Caco-2 (cell line): Measurements from ENCODE around the gene ARL14. TPM values are rescaled to one million over a fixed set of nuclear protein-coding genes. Genes with fewer than 3 reads are reported as not detected.

Experiments
- BruUV-seq: library from RNA; stranded (reverse); fragments of 400-500 nt; replicated peaks from 2 replicates; lab custom pipeline; 2021; lab: Mats Ljungman, UMichigan
- CTCF ChIA-PET: fragments of 300-600 bp; sonication (Branson Sonifier 250); formaldehyde crosslinking; loops from one replicate; lab custom pipeline; 2022; ENCODE audit warnings: antibody characterized with exemption; lab: Charles Lee
- POLR2A ChIA-PET: fragments of 300-600 bp; sonication (Branson Sonifier 250); formaldehyde crosslinking; loops from one replicate; lab custom pipeline; 2022; ENCODE audit warnings: antibody characterized with exemption; lab: Charles Lee
- DNase-seq, 2 experiments: peaks; one replicate each; pipeline versions ENCODE4 v3.0.0 to v3.0.0-alpha.2; 2020 to 2022
- H3K27me3 ChIP-seq: replicated peaks from 2 replicates; pipeline ENCODE4 v1.6.0; 2011; ENCODE audit warnings: low read length; ENCODE audit not compliant: control insufficient read depth, insufficient read depth
- H3K36me3 ChIP-seq: 2 replicates; pipeline ENCODE4 v1.5.1; 2011; ENCODE audit warnings: low read length; ENCODE audit not compliant: control insufficient read depth, insufficient read depth
- H3K4me1 ChIP-seq: fragments of 250-450 bp; sonication (Bioruptor Pico); 2 replicates; pipeline ENCODE4 v1.5.1; 2020; ENCODE audit warnings: mild to moderate bottlenecking
- H3K4me3 ChIP-seq: 2 replicates; pipeline ENCODE4 v1.5.1; 2011; ENCODE audit warnings: low read depth, mild to moderate bottlenecking, control low read depth, low read length
- H3K9me3 ChIP-seq: fragments of 250-450 bp; sonication (Bioruptor Pico); 2 replicates; pipeline ENCODE4 v1.5.1; 2020; ENCODE audit warnings: mild to moderate bottlenecking, moderate library complexity
- H3K27ac Mint-ChIP-seq: one replicate; pipeline ENCODE4 v1.8.0; 2022; ENCODE audit warnings: mixed read lengths; ENCODE audit not compliant: unreplicated experiment
- H3K27me3 Mint-ChIP-seq: one replicate; pipeline ENCODE4 v1.8.0; 2022; ENCODE audit warnings: mixed read lengths; ENCODE audit not compliant: insufficient read depth, unreplicated experiment
- H3K36me3 Mint-ChIP-seq: one replicate; pipeline ENCODE4 v1.8.0; 2022; ENCODE audit warnings: mild to moderate bottlenecking, mixed read lengths; ENCODE audit not compliant: insufficient read depth, unreplicated experiment
- H3K4me1 Mint-ChIP-seq: one replicate; pipeline ENCODE4 v1.8.0; 2022; ENCODE audit warnings: low read depth, mixed read lengths; ENCODE audit not compliant: unreplicated experiment
- H3K4me3 Mint-ChIP-seq: one replicate; pipeline ENCODE4 v1.8.0; 2022; ENCODE audit warnings: mild to moderate bottlenecking, moderate library complexity, mixed read lengths; ENCODE audit not compliant: unreplicated experiment
- H3K9me3 Mint-ChIP-seq: one replicate; pipeline ENCODE4 v1.8.0; 2022; ENCODE audit warnings: mixed read lengths; ENCODE audit not compliant: unreplicated experiment
- intact Hi-C: fragments of 100-400 bp; cut with micrococcal nuclease; formaldehyde crosslinking; loops from one replicate; pipeline ENCODE4 v1.10.0; 2022; ENCODE audit not compliant: unreplicated experiment
- total RNA-seq: library from RNA; stranded (reverse); gene quantifications from 2 replicates; pipeline ENCODE4 v1.2.3, GENCODE V29; 2022
- TF ChIP-seq, protein P1 (sequence below), 2 experiments: fragments of 200-600 bp in 1 of 2; IDR thresholded peaks; 1 replicate in 1 of 2; 2 replicates in 1 of 2; pipeline versions ENCODE4 v1.5.1 to v1.8.0; 2011 to 2022; ENCODE audit warnings: antibody characterized with exemption in 1 of 2, control low read depth in 1 of 2, inconsistent platforms in 1 of 2, low read depth in 1 of 2, low read length in 1 of 2, mild to moderate bottlenecking in 1 of 2, moderate library complexity in 1 of 2; ENCODE audit not compliant: insufficient read depth in 1 of 2, severe bottlenecking in 1 of 2, unreplicated experiment in 1 of 2

The ARL14 gene
- total RNA-seq, 1 experiment from 2014 or later: 0.84 TPM

DNA sequence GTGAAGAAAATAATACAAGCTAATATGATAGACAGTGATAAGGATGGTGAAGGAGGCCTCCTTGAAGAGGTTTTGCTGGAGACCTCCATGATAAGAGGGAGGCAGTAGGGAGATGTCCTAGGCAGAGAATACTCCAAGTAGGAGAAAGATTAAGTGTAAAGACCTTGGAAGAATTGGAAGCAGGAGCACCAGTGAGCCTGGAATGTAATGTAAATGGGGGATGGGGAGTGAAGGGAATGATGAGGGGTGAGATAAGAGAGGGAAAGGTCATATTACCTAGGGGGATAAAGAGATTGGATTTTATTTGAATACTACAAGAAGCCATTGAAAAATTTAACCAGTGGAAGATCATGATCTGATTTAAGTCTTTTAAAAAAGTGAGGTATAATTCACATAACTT, 41.7 kb upstream of the ARL14 start:
- TF ChIP-seq, protein P1, sequence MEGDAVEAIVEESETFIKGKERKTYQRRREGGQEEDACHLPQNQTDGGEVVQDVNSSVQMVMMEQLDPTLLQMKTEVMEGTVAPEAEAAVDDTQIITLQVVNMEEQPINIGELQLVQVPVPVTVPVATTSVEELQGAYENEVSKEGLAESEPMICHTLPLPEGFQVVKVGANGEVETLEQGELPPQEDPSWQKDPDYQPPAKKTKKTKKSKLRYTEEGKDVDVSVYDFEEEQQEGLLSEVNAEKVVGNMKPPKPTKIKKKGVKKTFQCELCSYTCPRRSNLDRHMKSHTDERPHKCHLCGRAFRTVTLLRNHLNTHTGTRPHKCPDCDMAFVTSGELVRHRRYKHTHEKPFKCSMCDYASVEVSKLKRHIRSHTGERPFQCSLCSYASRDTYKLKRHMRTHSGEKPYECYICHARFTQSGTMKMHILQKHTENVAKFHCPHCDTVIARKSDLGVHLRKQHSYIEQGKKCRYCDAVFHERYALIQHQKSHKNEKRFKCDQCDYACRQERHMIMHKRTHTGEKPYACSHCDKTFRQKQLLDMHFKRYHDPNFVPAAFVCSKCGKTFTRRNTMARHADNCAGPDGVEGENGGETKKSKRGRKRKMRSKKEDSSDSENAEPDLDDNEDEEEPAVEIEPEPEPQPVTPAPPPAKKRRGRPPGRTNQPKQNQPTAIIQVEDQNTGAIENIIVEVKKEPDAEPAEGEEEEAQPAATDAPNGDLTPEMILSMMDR (IDR thresholded peaks at IDR 0.05; ENCODE audit: insufficient read depth in 1 of 2, low read depth in 1 of 2, low read length in 1 of 2, severe bottlenecking in 1 of 2, unreplicated experiment in 1 of 2): no peak
- Mint-ChIP-seq H3K4me3 (no peak overlapping the region), H3K4me1 (peaks cover 7% of the 10 kb centered on the region), H3K9me3 (no peaks in the 10 kb centered on the region), H3K27me3 (peaks cover 6% of the 10 kb centered on the region), H3K27ac (no peak overlapping the region), H3K36me3 (no peaks in the 10 kb centered on the region)
- Histone ChIP-seq H3K4me1 (no peaks in the 10 kb centered on the region), H3K36me3 (no peaks in the 10 kb centered on the region), H3K4me3 (no peak overlapping the region), H3K9me3 (no peaks in the 10 kb centered on the region), H3K27me3 (no peaks in the 10 kb centered on the region)
- no TSS peak for BruUV-seq
- no peak for DNase-seq
- POLR2A ChIA-PET: no interaction called here
- CTCF ChIA-PET: no interaction called here
- intact Hi-C loops: no loop called here

DNA sequence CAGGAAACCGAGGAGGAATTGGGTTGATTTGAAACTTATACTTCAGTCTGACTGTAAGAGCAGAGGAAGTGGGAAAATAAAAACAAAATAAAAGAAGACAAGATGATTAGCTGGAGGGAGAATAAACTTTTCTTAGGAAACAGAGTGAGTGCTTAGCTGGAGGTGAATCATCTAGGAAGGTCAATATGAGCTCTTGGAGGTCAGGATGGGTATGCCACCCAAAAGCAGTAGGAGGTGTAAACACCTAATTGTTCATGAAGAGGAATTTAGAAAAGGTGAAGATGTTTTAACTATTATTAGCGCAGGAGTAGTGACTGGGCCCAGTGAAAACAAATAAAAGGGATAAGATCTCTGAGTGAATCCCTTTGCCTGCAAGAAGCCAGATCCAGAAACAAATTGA, 39.9 kb upstream of the ARL14 start:
- no peaks in the 10 kb centered on the region for H3K9me3 ChIP-seq
- no TSS peak for BruUV-seq
- no peaks in the 10 kb centered on the region for H3K36me3 ChIP-seq
- peaks cover 7% of the 10 kb centered on the region for H3K4me1 Mint-ChIP-seq
- H3K4me3 Mint-ChIP-seq: no peak overlapping the region
- intact Hi-C loops: no loop called here
- no peak overlapping the region for H3K4me3 ChIP-seq
- no peaks in the 10 kb centered on the region for H3K27me3 ChIP-seq
- TF ChIP-seq, protein P1 (IDR thresholded peaks at IDR 0.05; ENCODE audit: insufficient read depth in 1 of 2, low read depth in 1 of 2, low read length in 1 of 2, severe bottlenecking in 1 of 2, unreplicated experiment in 1 of 2): no peak
- H3K9me3 Mint-ChIP-seq: no peaks in the 10 kb centered on the region
- no peaks in the 10 kb centered on the region for H3K36me3 Mint-ChIP-seq
- H3K4me1 ChIP-seq: no peaks in the 10 kb centered on the region
- POLR2A ChIA-PET: no interaction called here
- peaks cover 6% of the 10 kb centered on the region for H3K27me3 Mint-ChIP-seq
- no peak overlapping the region for H3K27ac Mint-ChIP-seq
- CTCF ChIA-PET: no interaction called here
- no peak for DNase-seq

DNA sequence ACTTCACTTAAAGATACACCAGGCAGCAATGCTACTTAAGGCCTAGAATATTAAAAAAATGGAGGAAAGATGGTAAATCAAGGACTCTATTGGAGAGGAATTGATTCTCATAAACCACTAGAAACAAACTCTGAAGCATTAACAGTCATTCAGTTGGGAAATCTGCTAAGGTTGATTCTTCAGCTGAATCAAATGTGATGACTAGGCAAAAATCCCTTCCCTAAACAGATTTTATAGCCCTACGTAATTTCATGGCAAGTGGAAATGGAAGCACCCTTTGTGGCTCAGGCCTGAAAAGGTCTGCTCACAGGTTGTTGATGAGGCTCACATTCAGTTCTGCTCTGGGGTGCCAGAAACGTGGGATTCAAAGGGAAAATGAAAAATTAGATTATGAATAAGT, 38.8 kb upstream of the ARL14 start:
- TF ChIP-seq, protein P1 (IDR thresholded peaks at IDR 0.05; ENCODE audit: insufficient read depth in 1 of 2, low read depth in 1 of 2, low read length in 1 of 2, severe bottlenecking in 1 of 2, unreplicated experiment in 1 of 2): no peak
- no peaks in the 10 kb centered on the region for H3K36me3 Mint-ChIP-seq
- peaks cover 6% of the 10 kb centered on the region for H3K27me3 Mint-ChIP-seq
- peaks cover 7% of the 10 kb centered on the region for H3K4me1 Mint-ChIP-seq
- no peaks in the 10 kb centered on the region for H3K4me1 ChIP-seq
- DNase-seq: no peak
- no peaks in the 10 kb centered on the region for H3K36me3 ChIP-seq
- no peaks in the 10 kb centered on the region for H3K9me3 Mint-ChIP-seq
- no peak overlapping the region for H3K27ac Mint-ChIP-seq
- intact Hi-C loops: no loop called here
- H3K4me3 ChIP-seq: no peak overlapping the region
- no TSS peak for BruUV-seq
- H3K9me3 ChIP-seq: no peaks in the 10 kb centered on the region
- H3K27me3 ChIP-seq: no peaks in the 10 kb centered on the region
- CTCF ChIA-PET: no interaction called here
- POLR2A ChIA-PET: no interaction called here
- H3K4me3 Mint-ChIP-seq: no peak overlapping the region
